ENCODE results near the gene CCDC149. TPM values are rescaled to one million over a fixed set of nuclear protein-coding genes. Genes with fewer than 3 reads are reported as not detected.

Gene CCDC149
- total and polyA plus RNA-seq, 2 of the 8 experiments (the other 6 are each of a cell fraction or from before 2014, with no cell fraction given), result 2.2 to 5.6 TPM

- TF ChIP-seq, protein P1, sequence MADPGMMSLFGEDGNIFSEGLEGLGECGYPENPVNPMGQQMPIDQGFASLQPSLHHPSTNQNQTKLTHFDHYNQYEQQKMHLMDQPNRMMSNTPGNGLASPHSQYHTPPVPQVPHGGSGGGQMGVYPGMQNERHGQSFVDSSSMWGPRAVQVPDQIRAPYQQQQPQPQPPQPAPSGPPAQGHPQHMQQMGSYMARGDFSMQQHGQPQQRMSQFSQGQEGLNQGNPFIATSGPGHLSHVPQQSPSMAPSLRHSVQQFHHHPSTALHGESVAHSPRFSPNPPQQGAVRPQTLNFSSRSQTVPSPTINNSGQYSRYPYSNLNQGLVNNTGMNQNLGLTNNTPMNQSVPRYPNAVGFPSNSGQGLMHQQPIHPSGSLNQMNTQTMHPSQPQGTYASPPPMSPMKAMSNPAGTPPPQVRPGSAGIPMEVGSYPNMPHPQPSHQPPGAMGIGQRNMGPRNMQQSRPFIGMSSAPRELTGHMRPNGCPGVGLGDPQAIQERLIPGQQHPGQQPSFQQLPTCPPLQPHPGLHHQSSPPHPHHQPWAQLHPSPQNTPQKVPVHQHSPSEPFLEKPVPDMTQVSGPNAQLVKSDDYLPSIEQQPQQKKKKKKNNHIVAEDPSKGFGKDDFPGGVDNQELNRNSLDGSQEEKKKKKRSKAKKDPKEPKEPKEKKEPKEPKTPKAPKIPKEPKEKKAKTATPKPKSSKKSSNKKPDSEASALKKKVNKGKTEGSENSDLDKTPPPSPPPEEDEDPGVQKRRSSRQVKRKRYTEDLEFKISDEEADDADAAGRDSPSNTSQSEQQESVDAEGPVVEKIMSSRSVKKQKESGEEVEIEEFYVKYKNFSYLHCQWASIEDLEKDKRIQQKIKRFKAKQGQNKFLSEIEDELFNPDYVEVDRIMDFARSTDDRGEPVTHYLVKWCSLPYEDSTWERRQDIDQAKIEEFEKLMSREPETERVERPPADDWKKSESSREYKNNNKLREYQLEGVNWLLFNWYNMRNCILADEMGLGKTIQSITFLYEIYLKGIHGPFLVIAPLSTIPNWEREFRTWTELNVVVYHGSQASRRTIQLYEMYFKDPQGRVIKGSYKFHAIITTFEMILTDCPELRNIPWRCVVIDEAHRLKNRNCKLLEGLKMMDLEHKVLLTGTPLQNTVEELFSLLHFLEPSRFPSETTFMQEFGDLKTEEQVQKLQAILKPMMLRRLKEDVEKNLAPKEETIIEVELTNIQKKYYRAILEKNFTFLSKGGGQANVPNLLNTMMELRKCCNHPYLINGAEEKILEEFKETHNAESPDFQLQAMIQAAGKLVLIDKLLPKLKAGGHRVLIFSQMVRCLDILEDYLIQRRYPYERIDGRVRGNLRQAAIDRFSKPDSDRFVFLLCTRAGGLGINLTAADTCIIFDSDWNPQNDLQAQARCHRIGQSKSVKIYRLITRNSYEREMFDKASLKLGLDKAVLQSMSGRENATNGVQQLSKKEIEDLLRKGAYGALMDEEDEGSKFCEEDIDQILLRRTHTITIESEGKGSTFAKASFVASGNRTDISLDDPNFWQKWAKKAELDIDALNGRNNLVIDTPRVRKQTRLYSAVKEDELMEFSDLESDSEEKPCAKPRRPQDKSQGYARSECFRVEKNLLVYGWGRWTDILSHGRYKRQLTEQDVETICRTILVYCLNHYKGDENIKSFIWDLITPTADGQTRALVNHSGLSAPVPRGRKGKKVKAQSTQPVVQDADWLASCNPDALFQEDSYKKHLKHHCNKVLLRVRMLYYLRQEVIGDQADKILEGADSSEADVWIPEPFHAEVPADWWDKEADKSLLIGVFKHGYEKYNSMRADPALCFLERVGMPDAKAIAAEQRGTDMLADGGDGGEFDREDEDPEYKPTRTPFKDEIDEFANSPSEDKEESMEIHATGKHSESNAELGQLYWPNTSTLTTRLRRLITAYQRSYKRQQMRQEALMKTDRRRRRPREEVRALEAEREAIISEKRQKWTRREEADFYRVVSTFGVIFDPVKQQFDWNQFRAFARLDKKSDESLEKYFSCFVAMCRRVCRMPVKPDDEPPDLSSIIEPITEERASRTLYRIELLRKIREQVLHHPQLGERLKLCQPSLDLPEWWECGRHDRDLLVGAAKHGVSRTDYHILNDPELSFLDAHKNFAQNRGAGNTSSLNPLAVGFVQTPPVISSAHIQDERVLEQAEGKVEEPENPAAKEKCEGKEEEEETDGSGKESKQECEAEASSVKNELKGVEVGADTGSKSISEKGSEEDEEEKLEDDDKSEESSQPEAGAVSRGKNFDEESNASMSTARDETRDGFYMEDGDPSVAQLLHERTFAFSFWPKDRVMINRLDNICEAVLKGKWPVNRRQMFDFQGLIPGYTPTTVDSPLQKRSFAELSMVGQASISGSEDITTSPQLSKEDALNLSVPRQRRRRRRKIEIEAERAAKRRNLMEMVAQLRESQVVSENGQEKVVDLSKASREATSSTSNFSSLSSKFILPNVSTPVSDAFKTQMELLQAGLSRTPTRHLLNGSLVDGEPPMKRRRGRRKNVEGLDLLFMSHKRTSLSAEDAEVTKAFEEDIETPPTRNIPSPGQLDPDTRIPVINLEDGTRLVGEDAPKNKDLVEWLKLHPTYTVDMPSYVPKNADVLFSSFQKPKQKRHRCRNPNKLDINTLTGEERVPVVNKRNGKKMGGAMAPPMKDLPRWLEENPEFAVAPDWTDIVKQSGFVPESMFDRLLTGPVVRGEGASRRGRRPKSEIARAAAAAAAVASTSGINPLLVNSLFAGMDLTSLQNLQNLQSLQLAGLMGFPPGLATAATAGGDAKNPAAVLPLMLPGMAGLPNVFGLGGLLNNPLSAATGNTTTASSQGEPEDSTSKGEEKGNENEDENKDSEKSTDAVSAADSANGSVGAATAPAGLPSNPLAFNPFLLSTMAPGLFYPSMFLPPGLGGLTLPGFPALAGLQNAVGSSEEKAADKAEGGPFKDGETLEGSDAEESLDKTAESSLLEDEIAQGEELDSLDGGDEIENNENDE (IDR thresholded peaks at IDR 0.05; ENCODE audit: insufficient replicate concordance, low read length), result no peak
- no peak for TF ChIP-seq CBX8 (IDR thresholded peaks at IDR 0.05; ENCODE audit: borderline replicate concordance, low read depth, low read length)
- TF ChIP-seq SAP30 (IDR thresholded peaks at IDR 0.05; ENCODE audit: insufficient read depth, insufficient replicate concordance, low read length), result no peak
- no peak for TF ChIP-seq EP300 (IDR thresholded peaks at IDR 0.05; ENCODE audit: borderline replicate concordance in 1 of 2, low read depth in 2 of 2, low read length in 2 of 2)
- no peak for TF ChIP-seq SIRT6 (IDR thresholded peaks at IDR 0.05; ENCODE audit: low read length)
- TF ChIP-seq POLR2AphosphoS5 (IDR thresholded peaks at IDR 0.05; ENCODE audit: low read depth, low read length), result no peak
- TF ChIP-seq EZH2 (IDR thresholded peaks at IDR 0.05; ENCODE audit: low read depth, low read length, severe bottlenecking), result no peak
- no peak for TF ChIP-seq RFX5 (IDR thresholded peaks at IDR 0.05; ENCODE audit: borderline replicate concordance, low read depth, low read length)
- no peak for TF ChIP-seq TAF7 (optimal IDR thresholded peaks at IDR 0.05; ENCODE audit: borderline replicate concordance, low read depth, low read length)
- no peak for TF ChIP-seq PHF8 (conservative IDR thresholded peaks at IDR 0.05; ENCODE audit: low read depth, low read length)
- no peak for TF ChIP-seq CHD1 (IDR thresholded peaks at IDR 0.05; ENCODE audit: low read depth, low read length)
- TF ChIP-seq SP4 (IDR thresholded peaks at IDR 0.05; ENCODE audit: low read length), result no peak
These were observed 22.9 kb downstream of the CCDC149 start (continued) for GRCh38 chr4:24889991-24890390.
